NCI-H1092 (cell line): Measurements from ENCODE around the gene ABTB1.

Source experiments
- DNase-seq: peaks from one replicate; lab custom pipeline; 2025; lab: John Stamatoyannopoulos, UW

ABTB1 gene

GRCh38 chr3:127672429-127673190 lies at the start of gene ABTB1:
TSS of gene ABTB1 (plus strand) at chr3:127672952. CDS start at chr3:127673026, 74 bp downstream.
- DNase-seq = peak; percentile 47

- no peak for DNase-seq
Measured at GRCh38 chr3:127624063-127624462, 48.7 kb upstream of the ABTB1 start.

GRCh38 chr3:127625821-127626220 lies 46.9 kb upstream of the ABTB1 start:
- no peak for DNase-seq

GRCh38 chr3:127628426-127628787 lies 44.3 kb upstream of the ABTB1 start:
- no peak for DNase-seq

- no peak for DNase-seq
Measured at GRCh38 chr3:127628788-127629466, 43.8 kb upstream of the ABTB1 start, which contains the start of gene PODXL2. TSS of gene PODXL2 (plus strand) at chr3:127629185. CDS start at chr3:127629220, 35 bp downstream.

GRCh38 chr3:127629467-127630403 lies 43.0 kb upstream of the ABTB1 start:
- DNase-seq = no peak

- DNase-seq = no peak
Measured at GRCh38 chr3:127630811-127631714, 41.7 kb upstream of the ABTB1 start.

- DNase-seq = no peak
Measured at GRCh38 chr3:127632035-127632820, 40.5 kb upstream of the ABTB1 start.

- DNase-seq = no peak
Measured at GRCh38 chr3:127634653-127635052, 38.1 kb upstream of the ABTB1 start.

GRCh38 chr3:127637546-127637945 lies 35.2 kb upstream of the ABTB1 start:
- DNase-seq = no peak

GRCh38 chr3:127637971-127638370 lies 34.8 kb upstream of the ABTB1 start:
- DNase-seq = no peak

- DNase-seq = no peak
Measured at GRCh38 chr3:127639173-127640041, 33.3 kb upstream of the ABTB1 start.

- DNase-seq = no peak
Measured at GRCh38 chr3:127640042-127640355, 32.8 kb upstream of the ABTB1 start.

GRCh38 chr3:127644641-127645370 lies 27.9 kb upstream of the ABTB1 start:
- no peak for DNase-seq

GRCh38 chr3:127645371-127646015 lies 27.3 kb upstream of the ABTB1 start:
- DNase-seq = no peak

- DNase-seq = no peak
Measured at GRCh38 chr3:127646501-127647046, 26.2 kb upstream of the ABTB1 start.

- DNase-seq = no peak
Measured at GRCh38 chr3:127647166-127647844, 25.4 kb upstream of the ABTB1 start.

- no peak for DNase-seq
Measured at GRCh38 chr3:127647845-127648204, 24.9 kb upstream of the ABTB1 start.
